HG03103 (cell line): ENCODE results near the gene EXOC6B.

Experiments
- ATAC-seq: cut with Tn5 transposase; IDR thresholded peaks from one replicate; pipeline ENCODE4 v1.9.1; 2021; ENCODE audit warnings: low read depth; ENCODE audit not compliant: unreplicated experiment

The EXOC6B gene

DNA sequence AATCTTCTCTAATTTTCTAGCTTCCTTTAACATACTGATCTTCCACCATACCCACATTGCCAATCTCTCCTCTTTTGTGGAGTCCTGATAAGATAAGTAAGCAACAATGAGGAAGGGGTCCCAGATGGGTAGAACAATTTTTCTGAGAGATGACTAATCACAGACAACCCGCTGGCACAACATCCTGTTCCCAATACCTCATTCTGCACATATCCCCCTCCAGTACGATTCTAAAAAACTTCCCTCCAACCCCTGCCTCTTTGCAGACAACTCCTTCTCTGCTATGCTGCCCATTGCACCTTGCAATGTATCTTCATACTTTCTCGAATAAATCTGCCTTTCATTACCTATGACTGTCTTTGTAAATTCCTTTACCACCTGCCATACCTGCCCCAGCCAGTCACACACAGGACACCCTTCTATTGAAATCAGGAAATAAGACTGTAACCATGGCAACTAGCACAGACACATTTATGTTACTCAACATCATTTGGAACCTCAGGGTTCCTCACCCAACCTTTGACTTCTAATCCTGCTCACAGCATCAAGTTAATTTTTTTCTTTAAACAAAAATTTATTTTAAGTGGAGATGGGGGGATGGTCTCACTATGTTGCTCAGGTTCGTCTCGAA lies 7.4 kb upstream of the EXOC6B start:
- no peak for ATAC-seq

DNA sequence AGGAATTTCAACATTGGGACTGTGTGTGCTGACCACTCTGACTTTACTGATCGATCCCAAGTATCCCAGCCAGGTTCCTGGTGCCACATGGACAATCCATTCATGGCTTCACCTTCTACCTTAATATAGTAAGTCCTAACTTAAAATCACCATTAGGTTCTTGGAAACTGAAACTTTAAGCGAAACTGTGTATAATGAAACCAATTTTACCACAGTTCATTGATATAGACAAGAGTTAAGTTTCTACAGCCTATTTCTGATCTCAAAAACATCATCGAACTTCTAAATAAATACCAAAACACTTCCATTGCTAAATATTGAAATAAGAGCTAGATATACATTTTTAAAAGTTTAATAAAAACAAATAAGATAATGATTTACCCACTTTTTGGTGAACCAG lies 4.4 kb upstream of the EXOC6B start:
- ATAC-seq: no peak

DNA sequence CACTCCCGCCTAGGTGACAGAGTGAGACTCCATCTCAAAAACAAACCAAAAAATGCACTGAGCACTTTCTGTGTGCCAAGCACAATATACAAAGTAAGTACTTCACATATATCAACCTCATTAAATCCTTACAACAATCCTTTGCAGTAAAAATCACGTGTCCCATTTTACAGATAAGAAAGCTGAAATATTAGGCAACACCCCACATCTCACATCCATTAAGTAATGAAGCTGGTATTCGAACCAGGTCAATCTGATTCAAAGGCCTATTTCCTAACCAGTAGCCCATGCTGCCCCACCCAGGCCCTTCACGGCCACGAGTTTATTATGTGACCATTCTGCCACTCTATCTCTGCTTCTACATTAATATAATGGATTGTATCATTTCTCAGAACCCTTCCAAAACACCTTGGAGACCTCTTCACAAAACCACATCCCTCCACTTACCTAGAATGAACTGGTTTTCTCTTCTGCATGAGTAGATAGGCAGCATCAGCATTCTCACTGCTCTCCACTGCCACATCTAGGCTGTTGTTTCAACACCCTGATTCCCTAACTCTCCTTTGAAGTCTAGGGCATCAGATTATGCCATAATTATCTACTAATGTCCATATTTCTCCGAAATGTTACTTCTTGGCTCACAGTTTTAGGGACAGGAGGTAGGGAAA lies 3.1 kb upstream of the EXOC6B start:
- no peak for ATAC-seq

DNA sequence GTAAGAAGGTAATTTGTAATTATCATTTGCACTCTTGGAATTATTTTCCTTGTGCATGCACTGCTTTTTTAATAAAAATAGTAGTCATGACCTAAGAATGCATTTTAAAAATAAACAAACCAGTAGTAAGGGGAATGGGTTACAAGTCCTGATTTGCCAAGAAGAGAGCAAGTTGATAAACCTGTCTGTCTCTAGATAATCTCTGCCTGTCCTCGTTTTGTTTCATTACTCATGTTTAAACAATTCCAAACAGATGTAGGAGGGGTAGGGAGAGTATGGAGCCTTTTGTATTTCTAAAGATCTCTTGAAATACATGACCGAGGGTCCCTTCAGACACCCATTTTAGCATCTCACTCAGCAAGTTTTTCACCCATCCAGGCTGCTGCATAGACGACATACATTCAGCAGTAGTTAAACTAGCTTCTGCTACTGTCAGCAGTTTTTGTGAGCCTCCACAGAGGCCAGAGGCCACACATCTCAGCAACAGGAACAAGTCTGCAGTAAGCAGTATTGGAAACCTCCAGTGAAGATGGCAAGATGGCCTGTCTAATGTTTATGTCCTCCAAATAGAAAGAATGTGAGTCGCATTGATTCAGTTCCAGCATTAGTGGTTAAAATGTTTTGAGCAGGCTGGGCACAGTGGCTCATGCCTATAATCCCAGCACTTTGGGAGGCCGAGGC lies 2.3 kb upstream of the EXOC6B start:
- no peak for ATAC-seq

- no peak for ATAC-seq
Measured at GRCh38 chr2:72827487-72827886, 1.7 kb upstream of the EXOC6B start.

- ATAC-seq: no peak
Measured at GRCh38 chr2:72826156-72826477, 284 bp upstream of the EXOC6B start.

DNA sequence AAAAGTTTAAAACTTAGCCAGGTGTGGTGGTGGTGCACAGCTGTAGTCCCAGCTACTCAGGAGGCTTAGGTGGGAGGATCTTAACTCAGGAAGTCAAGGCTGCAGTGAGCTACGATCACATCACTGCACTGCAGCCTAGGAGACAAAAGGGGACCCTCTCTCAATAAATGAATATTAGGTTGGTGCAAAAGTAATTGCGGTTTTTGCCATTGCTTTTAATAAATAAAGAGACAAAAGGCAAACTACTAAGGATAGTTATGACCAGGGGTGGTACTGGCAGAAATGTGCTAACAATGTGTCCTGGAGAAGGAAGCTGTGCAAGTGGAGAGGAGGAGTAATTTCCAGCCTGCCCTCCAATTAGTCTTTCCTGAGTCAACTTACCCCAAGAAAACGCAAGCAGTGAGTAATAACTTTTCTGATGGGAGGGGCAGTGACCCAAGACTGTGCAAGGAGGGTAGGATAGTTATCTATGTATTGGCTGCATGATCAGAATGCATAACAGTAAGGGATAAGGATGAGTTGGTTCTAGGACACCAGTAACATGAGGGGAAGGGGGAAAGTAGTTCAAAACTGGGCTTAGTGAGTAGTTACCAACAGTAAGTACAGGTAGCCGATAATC lies 1.5 kb downstream of the EXOC6B start:
- no peak for ATAC-seq

- ATAC-seq: no peak
Measured at GRCh38 chr2:72822794-72823193, 3.0 kb downstream of the EXOC6B start.

GRCh38 chr2:72821983-72822382 lies 3.9 kb downstream of the EXOC6B start:
- ATAC-seq: no peak

- ATAC-seq: no peak
Measured at GRCh38 chr2:72821118-72821517, 4.7 kb downstream of the EXOC6B start.

- no peak for ATAC-seq
Measured at GRCh38 chr2:72819501-72819900, 6.3 kb downstream of the EXOC6B start.

DNA sequence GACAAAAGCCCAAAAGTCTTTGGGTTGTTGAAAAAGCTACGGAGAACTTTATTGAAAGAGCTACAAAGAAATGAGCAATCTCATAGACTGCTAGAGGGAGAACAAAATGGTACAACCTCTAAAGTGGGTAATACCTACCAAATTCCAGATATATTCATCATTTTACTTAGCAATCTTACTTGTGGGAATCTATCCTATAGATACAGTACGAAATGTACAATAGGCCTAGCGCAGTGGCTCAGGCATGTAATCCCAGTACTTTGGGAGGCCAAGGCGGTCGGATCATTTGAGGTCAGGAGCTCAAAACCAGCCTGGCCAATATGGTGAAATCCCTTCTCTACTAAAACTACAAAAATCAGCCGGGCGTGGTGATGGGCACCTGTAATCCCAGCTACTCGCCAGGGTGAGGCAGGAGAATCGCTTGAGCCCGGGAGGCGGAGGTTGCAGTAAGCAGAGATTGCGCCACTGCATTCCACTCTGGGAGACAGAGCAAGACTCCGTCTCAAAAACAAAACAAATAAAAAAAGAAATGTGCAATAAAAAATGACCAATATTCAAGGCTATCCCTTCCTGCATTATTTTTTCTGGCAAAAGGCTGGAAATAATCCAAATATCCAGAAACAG lies 10.1 kb downstream of the EXOC6B start:
- no peak for ATAC-seq

DNA sequence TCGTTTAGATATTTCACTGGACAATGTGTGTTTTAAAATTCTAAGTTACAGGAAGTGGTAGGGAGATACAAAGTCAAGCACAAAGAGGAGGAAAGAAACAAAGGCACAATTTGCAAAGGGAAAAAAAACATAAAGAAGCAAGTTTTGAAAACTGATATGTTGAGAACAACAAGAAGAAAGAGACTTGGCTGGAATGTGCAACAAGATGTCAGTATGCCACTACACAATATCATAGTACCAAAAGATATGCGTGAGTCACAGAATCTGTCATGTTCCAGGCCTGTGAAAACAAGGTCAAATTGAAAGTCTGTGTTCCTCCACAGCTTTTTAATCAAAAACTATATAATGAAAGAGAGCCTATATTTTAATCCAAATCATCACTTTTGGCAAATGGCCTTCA lies 12.0 kb downstream of the EXOC6B start:
- ATAC-seq: no peak

- ATAC-seq: no peak
Measured at GRCh38 chr2:72810165-72810564, 15.7 kb downstream of the EXOC6B start.

GRCh38 chr2:72809095-72809494 lies 16.7 kb downstream of the EXOC6B start:
- no peak for ATAC-seq

GRCh38 chr2:72806280-72806945 lies 19.4 kb downstream of the EXOC6B start:
- ATAC-seq: no peak

DNA sequence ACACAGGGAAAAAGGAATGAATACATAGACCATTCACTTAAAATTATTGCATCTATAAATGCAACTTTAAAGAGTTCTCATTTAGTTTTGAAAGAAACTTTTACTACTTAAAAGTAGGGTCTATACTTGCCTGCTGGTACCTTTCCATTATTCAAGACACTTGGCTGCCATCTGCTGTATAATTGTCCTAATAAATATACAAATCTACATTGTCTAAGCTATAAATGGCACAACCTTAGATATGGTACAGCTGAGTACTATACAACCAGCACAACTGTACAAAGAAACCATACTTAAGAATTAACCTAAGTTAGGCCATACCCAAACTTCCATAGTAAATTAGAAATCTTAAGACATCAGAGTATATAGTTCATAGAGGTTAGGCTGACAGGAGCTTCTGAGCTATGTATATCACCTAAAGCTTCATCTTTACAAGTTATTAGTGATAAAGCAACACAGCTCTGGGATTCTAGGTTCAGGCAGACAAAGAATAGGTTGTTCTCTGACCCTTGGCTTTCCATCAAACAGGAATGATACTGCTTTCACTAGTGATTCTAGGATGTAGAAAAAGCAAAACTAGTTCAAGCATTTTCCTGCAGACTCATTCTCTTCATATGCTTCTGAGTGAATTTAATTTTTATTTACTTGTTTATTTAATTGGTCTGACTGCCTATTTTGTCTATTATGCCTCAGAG lies 22.1 kb downstream of the EXOC6B start:
- ATAC-seq: no peak

DNA sequence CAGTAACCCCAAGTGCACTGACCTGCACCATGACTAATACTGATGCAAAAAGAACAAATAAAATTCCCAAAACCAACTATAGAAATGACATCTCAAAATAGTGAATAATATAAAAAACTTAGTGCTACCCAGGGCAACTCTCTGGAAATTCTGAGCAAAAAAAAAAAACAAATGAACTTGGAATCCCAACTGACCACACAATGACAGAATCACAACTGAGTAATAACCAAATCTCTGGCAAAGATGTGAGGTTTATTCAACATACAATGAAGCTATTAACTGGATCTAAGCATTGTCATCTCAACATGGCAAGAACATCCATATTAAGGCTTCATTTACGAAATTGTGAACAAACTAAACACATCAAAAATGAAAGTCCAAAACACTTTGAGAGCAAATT lies 22.7 kb downstream of the EXOC6B start:
- ATAC-seq: no peak

GRCh38 chr2:72800492-72800891 lies 25.3 kb downstream of the EXOC6B start:
- no peak for ATAC-seq

- no peak for ATAC-seq
Measured at GRCh38 chr2:72797740-72798139, 28.1 kb downstream of the EXOC6B start.
